ENCODE measurements around the gene CEBPB. TPM values are rescaled to one million over a fixed set of nuclear protein-coding genes. Genes with fewer than 3 reads are reported as not detected.

CEBPB gene
- total RNA-seq, 1 donor from 2014 or later: 33.8 TPM

- H3K27ac Mint-ChIP-seq (ENCODE audit: unreplicated experiment): no peak overlapping the region
- Histone ChIP-seq H2AFZ (ENCODE audit: low read depth, low read length) (no peak overlapping the region), H3K4me1 (ENCODE audit: insufficient read depth, low read length) (no peaks in the 10 kb centered on the region), H3K36me3 (ENCODE audit: insufficient read depth, low read length) (no peaks in the 10 kb centered on the region), H3K4me2 (ENCODE audit: low read length) (no peak overlapping the region), H3K4me3 (ENCODE audit: insufficient read depth, low read depth, low read length) (no peak overlapping the region), H3K27me3 (ENCODE audit: insufficient read depth, low read length) (no peaks in the 10 kb centered on the region), H4K20me1 (ENCODE audit: insufficient read depth, low read length) (no peaks in the 10 kb centered on the region), H3K27ac (ENCODE audit: low read depth, low read length) (no peak overlapping the region), H3K9ac (ENCODE audit: low read length) (no peak overlapping the region), H3K9me3 (ENCODE audit: insufficient read depth, low read depth, low read length) (no peaks in the 10 kb centered on the region), H3K79me2 (ENCODE audit: insufficient read depth, low read length) (no peaks in the 10 kb centered on the region)
- DNase-seq (ENCODE audit: low read depth) (no peak), FAIRE-seq (no peak)
- peaks cover 32% of the 10 kb centered on the region for H3K27me3 Mint-ChIP-seq (ENCODE audit: low read depth, unreplicated experiment)
- H3K36me3 Mint-ChIP-seq (ENCODE audit: low read depth, unreplicated experiment): no peaks in the 10 kb centered on the region
- peaks cover 2% of the 10 kb centered on the region for H3K9me3 Mint-ChIP-seq (ENCODE audit: unreplicated experiment)
- no peaks in the 10 kb centered on the region for H3K4me1 Mint-ChIP-seq (ENCODE audit: low read depth, unreplicated experiment)
- TF ChIP-seq, protein P1, sequence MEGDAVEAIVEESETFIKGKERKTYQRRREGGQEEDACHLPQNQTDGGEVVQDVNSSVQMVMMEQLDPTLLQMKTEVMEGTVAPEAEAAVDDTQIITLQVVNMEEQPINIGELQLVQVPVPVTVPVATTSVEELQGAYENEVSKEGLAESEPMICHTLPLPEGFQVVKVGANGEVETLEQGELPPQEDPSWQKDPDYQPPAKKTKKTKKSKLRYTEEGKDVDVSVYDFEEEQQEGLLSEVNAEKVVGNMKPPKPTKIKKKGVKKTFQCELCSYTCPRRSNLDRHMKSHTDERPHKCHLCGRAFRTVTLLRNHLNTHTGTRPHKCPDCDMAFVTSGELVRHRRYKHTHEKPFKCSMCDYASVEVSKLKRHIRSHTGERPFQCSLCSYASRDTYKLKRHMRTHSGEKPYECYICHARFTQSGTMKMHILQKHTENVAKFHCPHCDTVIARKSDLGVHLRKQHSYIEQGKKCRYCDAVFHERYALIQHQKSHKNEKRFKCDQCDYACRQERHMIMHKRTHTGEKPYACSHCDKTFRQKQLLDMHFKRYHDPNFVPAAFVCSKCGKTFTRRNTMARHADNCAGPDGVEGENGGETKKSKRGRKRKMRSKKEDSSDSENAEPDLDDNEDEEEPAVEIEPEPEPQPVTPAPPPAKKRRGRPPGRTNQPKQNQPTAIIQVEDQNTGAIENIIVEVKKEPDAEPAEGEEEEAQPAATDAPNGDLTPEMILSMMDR (IDR thresholded peaks at IDR 0.05; ENCODE audit: insufficient read depth, low read depth, low read length): no peak
- TF ChIP-seq EZH2 (IDR thresholded peaks at IDR 0.05; ENCODE audit: insufficient read depth, low read length): no peak
- no peak overlapping the region for H3K4me3 Mint-ChIP-seq (ENCODE audit: unreplicated experiment)
These were observed 43.7 kb downstream of the CEBPB start for GRCh38 chr20:50234288-50234687.

- Histone ChIP-seq H2AFZ (ENCODE audit: low read depth, low read length) (no peak overlapping the region), H3K27ac (ENCODE audit: low read depth, low read length) (no peak overlapping the region), H3K36me3 (ENCODE audit: insufficient read depth, low read length) (no peaks in the 10 kb centered on the region), H3K9ac (ENCODE audit: low read length) (no peak overlapping the region), H3K4me2 (ENCODE audit: low read length) (no peak overlapping the region), H3K9me3 (ENCODE audit: insufficient read depth, low read depth, low read length) (no peaks in the 10 kb centered on the region), H3K79me2 (ENCODE audit: insufficient read depth, low read length) (no peaks in the 10 kb centered on the region), H3K4me1 (ENCODE audit: insufficient read depth, low read length) (no peaks in the 10 kb centered on the region), H4K20me1 (ENCODE audit: insufficient read depth, low read length) (no peaks in the 10 kb centered on the region), H3K27me3 (ENCODE audit: insufficient read depth, low read length) (no peaks in the 10 kb centered on the region), H3K4me3 (ENCODE audit: insufficient read depth, low read depth, low read length) (no peak overlapping the region)
- FAIRE-seq: no peak
- no peaks in the 10 kb centered on the region for H3K36me3 Mint-ChIP-seq (ENCODE audit: low read depth, unreplicated experiment)
- TF ChIP-seq, protein P1 (IDR thresholded peaks at IDR 0.05; ENCODE audit: insufficient read depth, low read depth, low read length): no peak
- TF ChIP-seq EZH2 (IDR thresholded peaks at IDR 0.05; ENCODE audit: insufficient read depth, low read length): no peak
- H3K4me1 Mint-ChIP-seq (ENCODE audit: low read depth, unreplicated experiment): no peaks in the 10 kb centered on the region
- no peak for DNase-seq (ENCODE audit: low read depth)
- no peak overlapping the region for H3K4me3 Mint-ChIP-seq (ENCODE audit: unreplicated experiment)
- peaks cover 26% of the 10 kb centered on the region for H3K27me3 Mint-ChIP-seq (ENCODE audit: low read depth, unreplicated experiment)
- H3K27ac Mint-ChIP-seq (ENCODE audit: unreplicated experiment): no peak overlapping the region
- H3K9me3 Mint-ChIP-seq (ENCODE audit: unreplicated experiment): peaks cover 5% of the 10 kb centered on the region
These were observed 46.7 kb downstream of the CEBPB start for GRCh38 chr20:50237349-50237748.

DNA sequence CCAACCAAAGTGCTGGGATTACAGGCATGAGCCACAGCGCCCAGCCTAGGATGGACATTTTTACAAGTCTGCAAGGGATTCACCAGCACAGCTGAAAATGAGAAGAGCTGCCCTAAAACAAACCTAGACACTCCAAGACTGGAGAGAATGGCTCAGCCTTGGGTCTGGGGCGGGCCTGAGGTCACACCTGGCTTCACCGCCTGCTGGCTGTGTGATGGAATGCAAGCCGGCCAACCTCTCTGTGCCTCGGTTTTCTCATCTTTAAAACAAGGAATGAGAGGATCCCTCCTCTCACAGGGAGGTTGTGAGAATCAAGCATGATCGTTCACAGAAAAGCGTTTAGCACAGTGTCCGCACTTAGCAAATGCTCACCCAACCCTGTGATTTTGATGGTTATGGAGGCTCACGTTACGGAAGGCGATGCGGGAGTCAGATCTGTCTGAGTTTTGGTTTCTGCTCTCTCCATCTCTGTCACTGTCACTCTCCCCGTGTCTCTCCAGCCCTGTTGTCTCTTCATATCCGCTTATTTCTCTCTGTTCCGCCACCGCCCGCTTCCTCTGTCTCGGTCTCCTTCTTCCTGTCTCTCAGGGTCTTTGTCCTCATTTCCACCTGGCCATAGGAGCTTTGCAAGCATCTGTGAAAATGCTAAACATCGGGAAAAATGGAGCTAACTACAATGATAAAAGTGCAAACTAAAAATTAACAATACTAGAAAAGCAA, 47.6 kb downstream of the CEBPB start:
- no peak for DNase-seq (ENCODE audit: low read depth)
- H3K27ac ChIP-seq (ENCODE audit: low read depth, low read length): no peak overlapping the region
- H3K9me3 Mint-ChIP-seq (ENCODE audit: unreplicated experiment): peaks cover 5% of the 10 kb centered on the region
- H3K27me3 Mint-ChIP-seq (ENCODE audit: low read depth, unreplicated experiment): peaks cover 22% of the 10 kb centered on the region
- H3K9me3 ChIP-seq (ENCODE audit: insufficient read depth, low read depth, low read length): no peaks in the 10 kb centered on the region
- no peaks in the 10 kb centered on the region for H3K79me2 ChIP-seq (ENCODE audit: insufficient read depth, low read length)
- H3K4me3 ChIP-seq (ENCODE audit: insufficient read depth, low read depth, low read length): no peak overlapping the region
- no peaks in the 10 kb centered on the region for H3K36me3 ChIP-seq (ENCODE audit: insufficient read depth, low read length)
- TF ChIP-seq, protein P1 (IDR thresholded peaks at IDR 0.05; ENCODE audit: insufficient read depth, low read depth, low read length): no peak
- TF ChIP-seq EZH2 (IDR thresholded peaks at IDR 0.05; ENCODE audit: insufficient read depth, low read length): no peak
- no peak overlapping the region for H3K4me2 ChIP-seq (ENCODE audit: low read length)
- no peak overlapping the region for H3K27ac Mint-ChIP-seq (ENCODE audit: unreplicated experiment)
- FAIRE-seq: no peak
- no peaks in the 10 kb centered on the region for H3K4me1 Mint-ChIP-seq (ENCODE audit: low read depth, unreplicated experiment)
- H3K4me3 Mint-ChIP-seq (ENCODE audit: unreplicated experiment): peak overlapping the region; percentile 10
- H2AFZ ChIP-seq (ENCODE audit: low read depth, low read length): no peak overlapping the region
- H3K27me3 ChIP-seq (ENCODE audit: insufficient read depth, low read length): no peaks in the 10 kb centered on the region
- no peaks in the 10 kb centered on the region for H4K20me1 ChIP-seq (ENCODE audit: insufficient read depth, low read length)
- no peaks in the 10 kb centered on the region for H3K36me3 Mint-ChIP-seq (ENCODE audit: low read depth, unreplicated experiment)
- H3K9ac ChIP-seq (ENCODE audit: low read length): no peak overlapping the region
- H3K4me1 ChIP-seq (ENCODE audit: insufficient read depth, low read length): peaks cover 7% of the 10 kb centered on the region

Data from astrocyte (in vitro differentiated cells and primary cell).